Retina (tissue), 1 donor: ENCODE data around the gene HTR1D.
"Not testable (repeated sequence)": the region's sequence is repeated elsewhere in the genome, so short reads cannot be mapped to it uniquely, and the experiment has no call there.

ENCODE experiments used
- DNase-seq: peaks from one replicate; pipeline ENCODE4 v3.0.0-alpha.2; 2016

Gene HTR1D

DNA sequence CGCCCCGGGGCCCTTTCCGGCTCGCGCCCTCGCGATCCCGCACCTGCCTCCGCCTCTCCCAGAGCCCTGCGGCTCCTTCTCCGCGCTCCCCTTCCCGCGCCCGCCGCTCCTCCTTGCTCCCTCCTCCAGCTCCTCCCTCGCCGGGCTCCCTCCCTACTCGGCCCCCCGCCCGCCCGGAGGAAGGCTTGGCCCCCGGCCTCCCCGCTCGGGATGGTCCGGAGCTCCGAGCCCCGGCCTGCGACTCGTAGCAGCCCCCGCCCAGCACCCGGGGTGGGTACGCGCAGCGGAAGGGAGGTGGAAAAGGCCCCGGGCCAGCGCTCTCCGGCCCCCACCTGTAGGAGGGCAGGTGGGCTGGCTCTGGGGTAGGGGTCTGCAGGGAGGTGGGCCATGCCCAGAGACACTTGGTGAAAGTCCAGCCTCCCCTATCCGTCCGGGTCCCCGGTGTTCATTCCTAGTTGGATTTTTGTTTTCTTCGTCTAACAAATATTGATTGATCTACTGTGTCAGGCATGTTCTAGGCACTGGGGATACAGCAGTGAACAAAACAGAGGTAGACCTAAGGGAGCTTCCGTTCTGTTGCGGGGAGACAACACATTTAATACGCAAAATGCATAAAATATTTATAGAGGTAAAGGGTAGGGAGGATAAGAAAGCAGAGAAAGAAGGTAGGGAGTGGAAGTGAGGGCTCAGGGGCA lies at the start of gene HTR1D:
Gene HTR1D (minus strand): TSS at position 82 of the 695 bp plus-strand sequence. CDS start 23,283 bp downstream, outside the sequence.
- DNase-seq, result peak; percentile 43

GRCh38 chr1:23263380-23263887 lies 46.1 kb upstream of the HTR1D start:
- DNase-seq, result no peak

GRCh38 chr1:23258082-23258481 lies 40.8 kb upstream of the HTR1D start:
- not testable (repeated sequence) for DNase-seq

DNA sequence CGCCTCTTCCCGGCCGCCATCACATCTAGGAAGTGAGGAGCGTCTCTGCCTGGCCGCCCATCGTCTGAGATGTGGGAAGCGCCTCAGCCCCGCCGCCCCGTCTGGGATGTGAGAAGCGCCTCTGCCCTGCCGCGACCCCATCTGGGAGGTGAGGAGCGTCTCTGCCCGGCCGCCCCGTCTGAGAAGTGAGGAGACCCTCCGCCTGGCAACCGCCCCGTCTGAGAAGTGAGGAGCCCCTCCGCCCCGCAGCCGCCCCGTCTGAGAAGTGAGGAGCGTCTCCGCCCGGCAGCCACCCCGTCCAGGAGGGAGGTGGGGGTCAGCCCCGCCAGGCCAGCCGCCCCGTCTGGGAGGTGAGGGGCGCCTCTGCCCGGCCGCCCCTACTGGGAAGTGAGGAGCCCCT lies 40.1 kb upstream of the HTR1D start:
- not testable (repeated sequence) for DNase-seq

- DNase-seq, result no peak
These were observed 37.3 kb upstream of the HTR1D start for GRCh38 chr1:23254584-23254983.

GRCh38 chr1:23251812-23252211 lies 34.5 kb upstream of the HTR1D start:
- no peak for DNase-seq

DNA sequence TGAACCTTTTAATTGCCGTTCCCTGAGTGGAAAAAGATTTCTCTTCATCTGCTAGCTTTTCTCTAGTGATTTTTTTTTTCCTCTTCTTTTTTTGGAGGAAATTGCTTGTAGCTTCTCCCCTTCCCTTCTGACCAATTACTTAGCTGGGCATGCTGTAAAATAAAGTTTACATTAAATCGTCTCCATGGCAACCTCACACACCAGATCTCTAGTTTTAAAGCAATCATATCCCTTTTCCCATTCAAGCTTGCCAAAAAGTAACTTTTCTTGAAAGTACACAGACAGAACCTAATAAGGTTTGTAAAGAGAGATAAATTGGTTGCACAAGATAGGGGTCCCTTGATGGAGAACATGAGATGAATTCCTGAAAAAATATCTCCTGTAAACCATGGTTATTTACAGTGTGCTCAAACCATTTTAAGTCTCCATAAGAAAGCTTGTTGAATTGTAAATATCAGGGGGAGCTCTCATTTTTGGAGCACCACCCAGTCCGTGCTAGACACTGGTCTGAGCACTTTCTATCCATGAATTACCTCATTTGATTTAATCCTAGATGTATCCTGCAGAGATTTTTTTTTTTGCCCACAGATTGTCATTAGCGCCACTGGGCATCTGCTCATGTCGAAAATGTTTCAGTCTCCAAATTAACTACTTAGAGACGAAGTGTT lies 32.6 kb upstream of the HTR1D start:
- DNase-seq, result no peak

- DNase-seq, result no peak
These were observed 30.0 kb upstream of the HTR1D start for GRCh38 chr1:23247276-23247675.

DNA sequence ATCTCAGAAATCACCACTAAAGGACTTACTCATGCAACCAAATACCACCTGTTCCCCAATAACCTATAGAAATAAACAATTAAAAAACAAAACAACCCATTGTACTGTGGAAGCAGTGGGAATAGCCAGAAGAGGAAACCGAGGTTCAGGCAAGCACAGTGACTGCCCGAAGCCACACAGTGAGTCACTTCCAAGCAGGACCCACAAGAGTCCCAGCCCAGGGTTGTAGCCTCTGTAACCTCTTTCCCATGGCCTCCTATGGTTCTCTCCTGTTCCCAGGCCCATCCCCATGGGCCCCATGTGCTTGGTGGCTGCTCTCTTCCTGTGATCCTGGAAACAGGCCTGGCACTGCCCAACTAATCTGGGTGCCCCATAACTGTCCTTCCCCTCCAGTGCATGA lies 29.0 kb upstream of the HTR1D start:
- DNase-seq, result no peak

DNA sequence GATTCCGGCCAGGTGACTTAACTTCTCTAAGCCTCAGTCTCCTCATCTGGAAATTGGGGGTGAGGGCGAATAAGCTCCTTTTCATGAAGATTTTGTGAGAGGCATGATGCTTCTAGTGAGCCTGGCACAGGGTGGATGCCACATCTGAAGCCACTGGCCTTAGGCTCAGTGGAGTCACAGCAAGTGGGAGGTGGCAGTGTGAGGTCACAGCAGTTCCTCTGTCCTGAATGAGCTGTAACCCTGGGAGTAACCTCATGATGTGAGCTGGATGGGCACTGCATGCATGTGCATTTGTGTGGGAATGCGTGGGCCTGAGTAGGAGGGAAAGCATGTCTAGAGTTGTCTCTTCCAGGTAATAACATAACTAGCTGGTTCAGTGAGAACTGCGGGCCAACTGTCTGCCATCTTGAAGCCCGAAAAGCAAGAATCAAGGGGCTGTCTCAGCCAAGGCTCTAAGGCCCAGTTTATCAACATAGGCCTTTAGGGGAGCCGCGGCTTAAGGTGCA lies 27.0 kb upstream of the HTR1D start:
- no peak for DNase-seq

- DNase-seq, result no peak
These were observed 25.1 kb upstream of the HTR1D start for GRCh38 chr1:23242414-23242813.

GRCh38 chr1:23239638-23240295 lies 22.5 kb upstream of the HTR1D start:
- DNase-seq, result no peak

DNA sequence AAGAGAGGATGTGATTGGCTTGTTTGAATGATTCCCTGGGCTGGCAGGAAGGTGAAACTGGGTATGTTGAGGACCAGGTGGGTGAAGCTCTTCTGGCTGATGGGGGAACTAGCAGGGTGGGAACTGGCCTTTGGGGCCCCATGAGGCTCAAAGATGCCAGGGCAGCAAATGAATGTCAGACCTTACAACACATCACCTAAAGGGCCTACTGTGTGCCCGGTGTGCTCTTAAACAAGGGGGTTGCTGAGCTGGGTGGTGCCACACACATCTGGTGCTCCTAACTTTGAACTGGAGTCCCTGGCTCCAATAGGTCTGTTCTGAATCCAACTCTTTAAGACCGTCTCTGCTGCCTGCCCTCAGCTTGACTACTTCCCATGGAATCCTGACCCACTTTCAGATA lies 21.3 kb upstream of the HTR1D start:
- DNase-seq, result no peak

- DNase-seq, result no peak
These were observed 20.2 kb upstream of the HTR1D start for GRCh38 chr1:23237508-23237907.

DNA sequence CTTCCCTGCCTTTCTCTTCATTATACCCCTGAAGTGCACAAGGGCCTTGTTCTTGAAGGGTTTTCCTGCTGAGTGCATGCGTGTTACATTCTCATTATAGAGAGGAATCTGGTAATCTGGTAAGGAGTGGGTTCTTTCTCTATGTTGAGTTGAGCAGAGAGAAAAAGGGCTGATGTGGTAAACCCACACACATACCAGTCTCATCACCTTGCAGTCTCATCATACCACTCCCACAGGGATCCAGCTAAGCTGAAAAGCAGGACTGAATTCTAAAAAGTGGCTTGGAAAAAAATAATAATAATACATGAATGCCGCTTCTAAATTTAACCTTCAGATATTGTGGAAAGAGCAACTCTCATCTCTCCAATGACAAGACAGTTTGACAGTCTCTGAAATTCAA lies 10.5 kb upstream of the HTR1D start:
- no peak for DNase-seq

DNA sequence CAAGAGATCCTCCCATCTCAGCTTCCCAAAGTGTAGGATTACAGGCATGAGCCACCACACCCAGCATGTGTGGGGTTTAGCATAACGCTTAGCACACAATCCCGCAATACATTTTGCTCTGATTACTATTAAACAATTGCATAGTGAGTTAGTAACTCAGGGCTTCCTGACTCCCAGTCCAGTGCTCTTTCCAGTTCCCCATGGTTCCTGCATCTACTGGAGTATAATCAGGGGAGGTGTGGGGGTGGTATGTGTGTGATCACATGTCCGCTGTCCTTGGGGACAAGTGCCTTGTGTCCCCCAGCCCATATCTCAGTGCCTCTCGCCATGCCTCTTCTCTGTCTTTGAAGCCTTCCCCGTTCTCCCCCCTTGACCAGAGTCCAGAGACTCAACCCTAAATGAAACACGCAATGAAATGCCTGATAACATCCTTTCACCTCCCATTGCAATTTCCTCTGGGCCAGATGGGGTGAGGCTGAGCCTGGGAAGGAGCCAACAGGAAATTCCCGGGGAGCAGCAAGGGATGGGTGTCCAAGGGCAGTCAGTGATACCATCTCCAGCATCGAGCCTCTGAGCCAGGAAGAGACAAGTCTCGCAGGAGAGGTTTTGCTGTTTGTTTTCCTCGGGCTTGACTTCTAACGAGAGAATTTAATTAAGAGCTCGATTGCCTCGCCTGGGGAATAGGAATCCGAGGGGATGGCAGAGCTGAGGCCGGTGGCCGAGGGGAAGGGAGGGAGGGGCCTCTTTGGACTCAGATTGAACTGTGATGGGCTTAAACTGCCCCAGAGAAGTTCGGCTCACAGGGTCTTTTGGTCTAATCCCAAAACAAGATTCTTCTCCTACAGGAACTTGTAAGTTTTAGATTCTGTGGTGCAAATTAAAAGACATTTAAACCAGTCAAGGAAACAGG lies 7.7 kb upstream of the HTR1D start:
- no peak for DNase-seq

DNA sequence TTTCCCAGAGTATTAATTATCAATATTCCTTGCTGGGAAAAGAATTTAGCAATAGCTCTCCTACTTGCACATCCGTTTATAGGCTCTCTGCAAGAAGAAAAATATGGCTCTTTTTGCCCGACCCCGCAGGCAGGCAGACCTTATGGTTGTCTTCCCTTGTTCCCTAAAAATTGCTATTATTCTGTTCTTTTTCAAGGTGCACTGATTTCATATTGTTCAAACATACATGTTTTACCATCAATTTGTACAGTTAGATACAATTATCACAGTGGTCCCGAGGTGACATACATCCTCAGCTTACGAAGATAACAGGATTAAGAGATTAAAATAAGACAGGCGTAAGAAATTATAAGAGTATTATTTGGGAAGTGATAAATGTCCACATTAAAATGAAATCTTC lies 6.7 kb upstream of the HTR1D start:
- DNase-seq, result not testable (repeated sequence)

DNA sequence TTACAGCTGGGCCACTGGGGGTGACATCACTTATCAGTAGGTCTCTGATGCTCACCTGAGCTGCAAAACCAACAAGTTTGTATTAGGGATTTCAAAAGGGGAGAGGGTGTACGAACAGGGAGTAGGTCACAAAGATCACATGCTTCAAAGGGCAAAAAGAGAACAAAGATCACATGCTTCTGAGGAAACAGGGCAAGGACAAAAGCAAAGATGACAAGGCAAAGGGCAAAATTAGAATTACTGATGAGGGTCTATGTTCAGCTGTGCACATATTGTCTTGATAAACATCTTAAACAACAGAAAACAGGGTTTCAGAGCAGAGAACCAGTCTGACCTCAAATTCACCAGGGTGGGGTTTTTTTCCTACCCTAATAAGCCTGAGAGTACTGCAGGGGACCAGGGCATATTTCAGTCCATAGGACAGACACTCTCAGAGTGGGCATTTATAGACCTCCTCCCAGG lies 6.2 kb upstream of the HTR1D start:
- not testable (repeated sequence) for DNase-seq

- DNase-seq, result no peak
These were observed 5.4 kb upstream of the HTR1D start for GRCh38 chr1:23222742-23223141.

DNA sequence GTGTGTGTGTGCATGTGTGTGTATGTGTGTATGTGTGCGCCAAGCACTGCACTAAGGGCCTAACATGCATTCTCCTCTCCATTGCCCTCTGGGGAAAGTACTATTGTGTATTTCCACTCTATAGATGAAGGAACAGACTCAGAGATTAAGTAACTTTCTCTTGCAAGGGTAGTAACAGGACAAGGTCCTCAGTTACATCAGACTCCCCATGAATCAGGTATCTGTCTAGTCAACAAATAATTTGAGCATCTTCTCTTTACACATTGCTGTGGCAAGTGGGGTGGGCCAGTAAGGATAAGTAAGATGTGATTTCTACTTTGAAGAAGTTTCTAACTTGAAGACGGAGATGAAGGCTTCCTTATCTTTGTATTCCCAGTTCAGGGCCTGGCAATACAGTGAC lies 5.0 kb upstream of the HTR1D start:
- DNase-seq, result no peak

GRCh38 chr1:23221107-23221506 lies 3.8 kb upstream of the HTR1D start:
- no peak for DNase-seq

DNA sequence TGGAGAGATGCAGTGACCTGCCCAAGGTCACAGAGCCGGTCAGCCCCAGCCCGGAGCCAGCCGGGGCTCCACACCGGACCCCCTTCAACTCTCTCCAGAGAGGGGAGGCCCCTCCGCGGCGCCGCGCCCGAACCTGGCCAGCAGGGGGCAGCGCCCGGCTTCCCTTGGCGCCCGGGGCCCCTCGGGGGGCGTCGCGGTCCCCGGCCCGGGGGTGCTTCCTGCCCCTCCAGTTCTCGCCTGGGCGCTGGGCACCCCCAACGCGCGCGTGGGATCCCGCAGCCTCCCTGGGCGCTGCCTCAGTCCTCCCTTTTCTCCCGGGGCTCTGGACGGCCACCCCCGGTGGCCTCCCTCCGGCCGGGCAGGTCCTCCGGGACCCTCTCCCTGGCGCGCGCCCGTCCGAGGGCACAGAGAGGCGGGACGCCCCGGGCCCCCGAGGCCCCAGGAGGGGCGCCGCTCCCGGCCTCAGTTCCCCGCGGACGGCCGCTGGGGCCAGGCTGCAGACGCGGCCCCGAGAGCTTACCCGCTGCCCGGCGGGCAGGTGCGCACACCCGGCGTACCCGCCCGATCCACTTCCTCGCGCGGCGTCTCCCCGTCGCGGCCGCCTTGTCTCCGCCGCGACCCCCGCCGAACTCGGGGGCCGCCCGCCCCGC lies 406 bp downstream of the HTR1D start:
- DNase-seq, result peak; percentile 59
